ENCODE measurements around the gene MARCHF3.

MARCHF3 gene

DNA sequence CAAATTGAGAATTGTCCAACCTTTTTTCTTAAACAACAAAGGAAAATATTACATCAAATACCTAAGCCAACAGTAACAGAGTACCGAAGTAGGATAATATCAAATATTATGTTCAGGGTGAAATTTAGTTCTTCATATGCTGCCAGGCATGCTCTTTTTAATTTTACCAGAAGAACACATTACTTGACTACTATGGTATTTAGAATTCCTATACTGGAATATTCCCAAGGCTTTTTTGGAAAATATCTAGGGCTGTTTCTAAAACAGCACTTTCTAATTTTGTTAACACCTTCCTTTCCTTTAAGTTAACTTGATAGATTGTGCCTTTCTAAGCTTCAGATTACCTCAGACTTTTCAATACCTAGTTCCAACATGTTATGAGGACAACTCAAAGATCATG lies 48.7 kb downstream of the MARCHF3 start:
- no peak for DNase-seq

DNA sequence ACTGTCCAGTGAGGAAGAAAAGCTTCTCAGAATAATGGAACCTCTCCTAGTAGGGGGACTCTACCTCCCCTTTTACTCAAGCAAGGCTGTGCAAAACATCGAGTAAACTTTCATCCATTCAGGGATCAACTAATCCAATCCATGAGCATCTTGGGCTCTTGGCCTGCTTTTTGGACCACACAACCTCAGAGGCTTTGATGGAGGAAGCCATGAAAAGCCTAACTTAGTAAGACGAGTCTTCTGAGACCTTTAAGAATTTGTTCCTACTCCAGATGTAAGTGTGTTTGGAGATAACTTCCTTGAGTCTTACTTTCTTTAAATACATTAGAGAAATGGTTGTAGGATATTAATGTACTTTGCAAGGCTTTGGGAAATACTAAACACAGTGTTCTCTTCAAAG lies 49.1 kb downstream of the MARCHF3 start:
- no peak for DNase-seq

DNA sequence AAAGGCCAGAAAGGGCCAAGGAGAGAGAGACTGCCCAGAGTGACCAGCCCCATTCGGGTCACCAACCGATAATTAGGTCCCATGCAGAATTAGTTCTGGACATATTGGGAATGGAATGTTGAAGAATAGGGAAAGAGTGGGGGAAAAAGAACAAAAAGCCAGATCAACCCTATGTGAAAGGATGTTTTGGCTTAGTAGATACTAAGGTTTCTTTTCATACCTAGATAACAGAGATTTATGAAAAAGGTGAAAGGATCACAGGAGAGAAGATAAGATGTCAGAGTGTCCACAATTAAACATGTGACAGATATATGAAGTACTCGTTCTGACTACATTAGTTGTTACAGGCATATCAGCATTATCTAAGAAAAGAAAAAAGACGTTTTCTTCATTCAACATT lies 52.1 kb downstream of the MARCHF3 start:
- no peak for DNase-seq

DNA sequence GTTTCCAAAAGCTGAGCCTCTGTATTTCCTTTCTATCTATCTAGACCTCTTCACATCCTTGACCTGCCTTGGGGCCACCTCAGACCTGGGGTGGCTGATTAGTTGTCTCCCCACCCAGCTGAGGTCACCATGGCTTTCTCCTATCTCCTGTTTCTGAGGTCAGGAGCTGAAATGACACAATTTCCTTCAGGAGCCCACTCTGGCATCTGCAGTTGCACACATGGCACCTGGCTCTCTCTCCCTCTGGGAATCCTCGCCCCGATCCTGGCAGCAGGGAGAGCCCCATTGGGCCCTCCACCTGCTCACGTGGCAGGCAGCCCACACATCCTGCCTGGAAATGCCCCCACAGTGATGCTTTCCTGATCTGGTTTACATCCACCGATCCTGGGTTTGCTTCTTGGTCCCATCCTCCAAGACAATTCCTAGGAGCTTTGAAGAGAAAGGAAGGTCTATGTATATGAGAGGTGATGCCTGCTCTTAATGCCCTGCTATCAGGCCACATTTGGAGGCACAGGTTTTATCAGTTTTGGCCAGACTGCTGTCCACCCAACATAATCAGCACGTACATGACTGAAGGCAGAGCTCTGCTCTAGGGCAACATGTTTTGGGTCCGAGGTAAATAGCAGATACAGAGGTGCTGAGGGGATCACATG lies 53.7 kb downstream of the MARCHF3 start:
- DNase-seq: no peak

DNA sequence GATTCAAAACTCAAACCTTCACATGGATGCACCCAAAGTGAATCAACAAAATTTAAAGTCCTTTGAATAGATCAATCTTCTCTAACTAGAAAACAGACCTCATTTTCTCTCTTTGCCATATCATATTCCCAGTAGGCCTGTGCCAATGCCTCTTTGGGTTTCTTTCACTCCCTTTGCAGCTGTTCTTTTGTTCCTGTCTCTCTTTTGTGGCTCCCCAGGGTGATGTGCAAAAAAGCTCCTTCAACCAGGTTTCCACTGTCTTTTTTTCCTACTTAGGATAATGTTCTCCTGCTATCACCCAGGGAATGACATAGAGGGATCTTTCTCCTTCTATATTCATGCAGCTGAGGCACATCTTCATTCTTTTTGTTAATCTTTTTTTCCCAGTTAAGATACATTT lies 54.6 kb downstream of the MARCHF3 start:
- DNase-seq: no peak

DNA sequence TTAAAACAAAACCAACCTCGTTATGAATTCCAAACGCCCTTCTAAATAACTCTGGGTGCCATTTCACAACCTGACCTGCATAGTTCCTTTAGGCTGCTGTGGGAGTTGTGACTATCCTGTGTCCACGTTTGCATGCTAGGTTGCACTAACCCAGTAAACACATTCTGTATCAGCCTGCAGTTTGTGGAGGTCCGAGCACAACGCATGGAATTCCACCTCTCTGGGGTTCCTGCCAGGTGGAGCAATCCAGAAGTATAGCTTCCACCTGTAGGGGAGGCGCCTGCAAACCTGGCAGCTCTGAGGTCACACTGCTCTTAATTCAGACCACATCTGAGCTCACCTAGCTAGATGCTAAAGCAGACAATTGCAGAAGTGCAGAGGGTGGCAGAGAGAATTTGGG lies 57.2 kb downstream of the MARCHF3 start:
- DNase-seq: no peak

DNA sequence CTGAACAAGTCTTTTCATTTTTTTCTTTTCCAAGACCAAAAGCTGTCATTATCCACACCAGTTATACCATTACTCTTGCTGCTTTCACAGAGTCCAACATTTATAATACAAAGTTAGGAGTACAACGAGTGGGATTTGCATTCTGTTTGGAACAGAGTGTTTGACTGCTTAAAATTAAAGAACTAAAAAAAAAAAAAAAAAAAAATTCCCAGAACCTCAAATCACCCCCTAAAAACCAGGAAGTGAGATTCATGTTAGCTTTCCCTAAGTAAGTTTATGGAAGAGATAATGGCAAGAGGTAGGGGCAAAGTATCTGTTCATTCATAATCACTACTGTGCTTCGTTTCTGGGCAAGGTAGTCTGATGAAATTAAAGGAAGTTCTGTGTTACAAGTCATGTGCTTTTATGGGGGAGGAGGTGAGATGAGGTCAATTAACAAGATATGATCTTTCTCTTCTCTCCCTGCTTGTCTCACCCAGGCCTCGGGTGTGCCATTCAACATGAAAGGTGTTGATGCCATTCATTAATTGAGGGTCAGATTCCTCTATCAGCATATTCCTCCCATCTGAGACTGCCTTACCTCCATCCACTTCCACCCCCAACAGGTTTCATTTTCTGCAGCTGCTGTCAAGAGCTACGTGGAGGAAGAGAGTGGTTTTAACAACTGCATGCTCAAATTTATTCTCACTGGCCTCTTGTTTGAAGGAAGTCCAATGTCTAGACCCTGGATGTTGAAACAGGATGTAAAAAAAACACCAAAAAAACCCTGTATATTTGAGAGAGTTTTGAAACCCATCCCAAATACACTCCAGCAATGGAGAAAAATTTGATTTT lies 58.1 kb downstream of the MARCHF3 start:
- peak in 2 of 5 experiments; percentile 53 to 63 for DNase-seq

DNA sequence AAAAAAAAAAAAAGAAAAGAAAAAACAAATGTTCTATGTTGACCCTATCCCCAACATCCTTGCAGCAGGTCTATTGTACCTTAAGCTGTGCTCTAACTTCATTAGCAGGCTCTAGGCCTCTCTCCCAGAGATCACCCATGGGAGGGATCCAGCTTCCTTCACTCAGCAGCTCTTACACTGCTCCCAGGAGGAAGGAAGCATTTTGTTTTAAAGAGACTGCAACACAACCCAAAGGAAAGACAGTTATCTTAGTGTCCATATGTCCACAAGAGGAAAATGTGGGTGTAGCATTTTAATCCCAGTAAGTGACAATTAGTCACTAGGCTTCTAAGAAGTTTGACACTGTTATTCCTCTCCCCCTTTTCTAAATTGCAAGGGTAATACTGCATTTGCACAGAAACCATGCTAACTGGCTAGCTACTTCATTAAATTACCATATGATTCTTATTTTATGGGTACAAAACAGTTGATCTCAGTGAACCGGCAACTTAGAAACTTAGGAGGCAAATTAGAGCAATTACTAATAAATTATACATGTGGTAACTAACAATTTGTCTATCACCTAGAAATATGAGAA lies 58.8 kb downstream of the MARCHF3 start:
- DNase-seq: no peak

DNA sequence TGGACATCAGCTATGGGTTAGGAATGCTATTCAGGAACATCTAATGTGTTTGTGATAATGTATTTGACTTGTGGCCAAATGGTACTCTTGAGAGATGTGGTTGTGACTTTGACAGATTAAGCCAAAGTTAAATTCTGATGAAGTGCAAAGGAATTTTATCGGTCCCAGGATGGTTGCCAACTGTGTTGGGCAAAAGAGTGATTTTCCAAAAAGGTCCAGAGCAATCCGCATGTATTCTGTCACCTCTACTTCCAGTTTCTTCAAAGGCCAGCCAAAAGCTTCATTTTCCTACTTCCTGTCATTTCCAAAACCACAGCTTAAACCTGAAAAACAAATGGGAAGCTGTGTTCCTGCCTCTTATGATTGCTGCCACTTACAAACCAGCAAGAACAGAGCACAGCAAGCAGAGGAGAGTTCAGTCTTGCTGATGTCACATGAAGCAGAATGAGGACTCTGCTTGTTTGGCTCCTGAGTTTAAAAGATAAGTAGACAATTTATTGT lies 59.8 kb downstream of the MARCHF3 start:
- DNase-seq: no peak

DNA sequence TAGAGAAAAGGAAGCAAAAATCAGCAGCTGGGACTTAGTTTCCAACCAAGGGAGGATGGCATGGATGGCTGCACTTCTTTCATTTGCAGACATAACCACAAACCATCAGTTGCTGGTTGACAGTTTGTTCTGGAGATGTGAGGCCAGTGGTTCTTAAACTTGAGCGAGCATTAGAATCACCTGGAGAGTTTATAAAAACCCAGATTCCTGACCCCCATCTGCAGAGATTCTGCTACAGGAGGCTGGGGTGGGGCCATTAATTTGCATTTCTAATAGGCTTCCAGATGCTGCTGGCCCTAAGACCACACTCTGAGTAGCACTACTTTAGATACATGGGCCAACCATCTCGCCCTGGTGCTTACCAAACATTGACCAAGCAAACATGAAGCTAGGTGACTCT lies 60.8 kb downstream of the MARCHF3 start:
- DNase-seq: no peak

DNA sequence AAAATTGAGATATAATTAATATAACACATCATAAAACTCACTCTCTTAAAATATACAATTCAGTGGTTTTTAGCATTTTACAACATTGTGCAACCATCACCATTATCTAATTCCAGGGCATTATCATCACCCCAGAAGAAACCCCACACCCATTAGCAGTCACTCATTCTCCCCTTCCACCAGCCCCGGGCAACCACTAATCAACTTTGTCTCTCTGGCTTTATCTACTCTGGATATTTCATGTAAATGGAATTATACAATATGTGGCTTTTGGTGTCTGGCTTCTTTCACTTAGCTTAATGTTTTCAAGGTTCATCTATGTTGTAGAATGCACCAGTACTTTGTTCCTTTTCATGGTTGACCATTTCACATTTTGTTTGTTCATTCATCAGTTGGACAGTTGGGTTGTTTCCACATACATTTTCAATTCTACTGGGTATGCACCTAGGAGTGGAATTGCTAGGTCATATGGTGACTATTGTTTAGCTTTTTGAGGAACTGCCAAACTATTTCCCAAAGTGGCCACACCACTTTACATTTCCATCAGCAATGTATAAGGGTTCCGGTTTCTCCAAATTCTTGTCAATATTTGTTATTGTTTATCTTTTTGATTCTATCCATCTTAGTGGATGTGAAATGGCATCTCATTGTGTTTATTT lies 62.4 kb downstream of the MARCHF3 start:
- DNase-seq: no peak

DNA sequence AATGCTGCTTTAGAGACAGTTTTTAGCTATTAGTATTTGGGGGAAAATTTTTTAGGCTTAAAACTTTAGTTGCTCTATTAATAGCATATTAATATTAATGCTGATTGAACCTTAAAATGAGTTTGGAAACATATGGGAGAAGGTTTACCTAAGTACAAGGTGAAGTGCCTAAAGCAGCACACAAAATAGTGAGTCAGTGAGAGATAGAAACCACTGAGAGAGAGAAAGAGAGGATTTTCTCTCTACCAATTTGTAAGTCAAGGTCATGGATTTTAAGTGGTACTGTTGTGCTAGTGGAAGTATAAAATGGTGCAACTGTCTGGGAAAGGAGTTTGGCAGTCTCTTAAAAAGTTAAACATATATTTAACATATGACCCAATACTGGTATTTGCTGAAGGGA lies 64.9 kb downstream of the MARCHF3 start:
- DNase-seq: no peak

DNA sequence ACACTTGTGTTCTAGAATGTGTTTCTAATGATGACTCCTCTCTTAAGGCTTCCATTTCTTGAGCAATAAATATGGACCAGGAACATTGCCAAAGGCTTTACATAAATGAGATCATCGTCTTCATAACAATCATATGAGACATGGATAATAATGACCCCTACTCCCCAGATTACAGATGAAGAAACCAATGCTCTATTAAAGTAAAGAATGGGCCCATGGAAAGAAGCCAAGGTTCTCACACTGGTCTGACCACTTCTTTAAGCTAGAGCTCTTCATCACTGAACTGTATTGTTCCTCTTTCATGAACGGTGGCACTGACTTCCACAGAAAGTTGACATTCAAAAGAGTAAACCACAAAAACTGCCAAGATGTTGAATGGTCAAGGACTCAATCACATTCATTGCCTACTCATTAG lies 65.3 kb downstream of the MARCHF3 start:
- DNase-seq: no peak

DNA sequence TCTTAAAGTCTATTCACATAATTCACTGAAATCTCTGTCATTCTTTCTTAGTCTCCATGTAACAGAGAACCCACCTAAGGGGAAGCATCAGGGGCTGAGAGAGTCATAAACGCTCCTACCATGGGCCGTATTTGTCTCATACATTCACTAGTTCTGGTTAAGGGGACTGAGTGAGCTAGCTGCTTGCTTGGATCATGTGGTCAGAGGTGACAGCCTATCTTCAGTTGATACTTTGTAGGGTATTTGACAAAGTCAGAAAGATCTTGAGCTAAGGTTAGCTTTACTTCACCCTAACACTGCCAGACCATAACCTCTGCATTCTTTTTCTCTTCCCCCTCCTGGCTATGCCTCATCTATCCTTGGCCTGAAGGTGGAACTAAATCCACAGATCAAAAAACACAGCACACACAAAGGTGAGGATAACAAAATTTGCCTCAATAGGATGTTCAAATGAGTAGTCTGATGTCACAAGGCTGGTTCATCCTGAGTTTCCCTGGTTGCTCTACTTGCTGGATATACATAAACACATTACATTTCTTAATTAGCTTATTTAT lies 66.5 kb downstream of the MARCHF3 start:
- no peak for DNase-seq

DNA sequence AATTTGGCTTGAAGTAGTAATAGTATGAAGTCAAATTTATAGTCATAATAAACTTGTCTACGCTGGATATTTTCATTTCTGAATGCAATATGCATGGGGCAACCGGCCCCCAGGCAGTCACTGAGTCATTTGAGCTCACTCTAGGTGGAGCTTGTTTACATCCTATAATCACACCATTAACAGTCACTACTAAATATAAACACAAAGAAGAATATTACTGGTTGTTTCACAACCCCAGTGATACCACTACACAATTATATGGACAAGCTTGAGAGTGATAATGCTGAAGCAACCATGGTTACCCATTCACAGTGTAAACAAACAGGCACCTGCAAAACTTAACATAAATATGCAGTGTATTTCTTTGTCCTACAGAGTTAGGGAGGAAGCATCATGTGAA lies 68.7 kb downstream of the MARCHF3 start:
- DNase-seq: no peak

DNA sequence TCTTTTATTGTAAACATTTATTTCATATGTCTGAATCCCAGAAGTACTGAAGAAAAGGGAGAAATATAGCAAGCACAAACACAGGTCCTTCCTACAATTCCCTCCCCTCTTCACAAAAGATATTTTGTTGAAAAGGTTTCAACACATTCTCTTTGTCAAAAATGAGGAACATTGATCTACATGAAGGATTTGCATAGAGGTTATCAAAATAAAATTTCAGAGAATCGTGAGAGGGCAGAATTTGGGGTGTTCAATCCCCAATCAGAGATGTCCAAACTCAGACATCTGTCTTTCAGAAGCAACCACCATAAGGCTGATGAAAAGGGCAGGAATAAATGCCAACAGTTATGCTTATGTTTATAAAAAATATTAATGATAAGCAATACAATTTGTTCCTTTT lies 69.2 kb downstream of the MARCHF3 start:
- DNase-seq: no peak

DNA sequence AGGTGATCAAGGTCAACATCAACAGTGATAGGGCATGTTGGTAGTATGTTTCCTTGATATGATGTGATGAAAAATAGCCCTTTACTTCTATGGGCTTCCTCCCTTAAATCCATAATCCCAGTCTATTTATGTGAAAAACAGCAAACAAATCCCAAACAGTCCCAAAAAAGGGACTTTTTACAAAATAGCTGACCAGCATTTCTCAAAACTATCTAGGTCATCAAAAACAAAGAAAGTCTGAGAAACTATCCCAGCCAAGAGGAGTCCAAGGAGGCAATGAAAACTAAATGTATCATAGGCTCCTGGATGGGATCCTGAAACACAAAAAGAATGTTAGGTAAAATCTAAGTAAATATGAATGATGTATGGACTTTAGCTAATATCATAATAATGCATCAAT lies 71.2 kb downstream of the MARCHF3 start:
- no peak for DNase-seq

DNA sequence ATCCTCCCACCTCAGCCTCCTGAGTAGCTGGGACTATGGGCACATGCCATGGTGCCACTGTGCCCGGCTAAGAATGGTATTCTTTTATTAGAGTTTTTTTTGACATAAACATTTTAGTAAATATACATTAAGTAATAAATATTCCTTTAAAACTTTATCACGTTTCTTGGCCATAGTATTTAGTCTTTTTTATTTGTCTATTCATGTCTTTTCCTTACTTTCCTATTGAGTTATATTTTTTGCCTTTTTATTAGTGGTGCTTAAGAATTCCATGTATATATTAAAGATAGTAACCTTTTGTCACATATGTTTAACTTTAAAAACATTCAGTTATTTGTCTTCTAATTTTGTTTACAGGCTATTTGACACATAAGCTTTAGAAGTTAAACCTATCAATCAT lies 73.4 kb downstream of the MARCHF3 start:
- DNase-seq: no peak

DNA sequence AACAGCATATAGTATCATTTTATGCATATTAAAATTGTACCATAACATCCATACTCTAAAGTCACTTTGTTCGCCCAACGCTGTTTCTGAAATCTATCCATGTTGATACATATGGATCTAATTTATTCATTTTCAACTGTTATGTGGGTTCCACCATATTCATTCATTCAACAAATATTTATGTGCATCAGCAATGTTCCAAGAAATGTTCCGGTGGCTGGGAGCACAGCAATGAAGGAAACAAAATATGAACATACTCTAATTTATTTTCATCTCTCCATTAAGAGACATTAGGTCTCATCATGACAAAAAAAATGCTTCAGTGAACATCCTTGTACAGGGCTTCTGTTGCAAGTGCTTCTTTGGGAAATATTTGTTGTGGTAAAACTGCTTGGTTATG lies 75.4 kb downstream of the MARCHF3 start:
- no peak for DNase-seq

DNA sequence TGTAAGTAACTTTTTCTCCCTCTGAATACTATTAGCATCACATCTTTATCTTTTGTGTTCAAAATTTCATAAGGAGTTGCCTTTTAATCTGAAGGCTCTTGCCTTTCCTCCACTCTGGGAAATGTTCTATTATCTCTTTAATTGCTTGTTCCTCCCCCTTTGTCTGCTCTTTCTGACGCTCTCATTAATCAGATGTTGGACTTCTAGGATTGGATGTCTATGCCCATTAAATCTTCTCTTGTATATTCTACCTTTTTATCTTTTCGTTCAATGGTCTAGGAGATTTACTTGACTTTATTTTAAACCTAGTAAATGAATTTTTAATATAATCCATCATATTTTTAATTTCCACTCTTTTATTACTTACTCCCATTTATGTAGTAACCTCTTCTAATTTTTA lies 76.7 kb downstream of the MARCHF3 start:
- no peak for DNase-seq

DNA sequence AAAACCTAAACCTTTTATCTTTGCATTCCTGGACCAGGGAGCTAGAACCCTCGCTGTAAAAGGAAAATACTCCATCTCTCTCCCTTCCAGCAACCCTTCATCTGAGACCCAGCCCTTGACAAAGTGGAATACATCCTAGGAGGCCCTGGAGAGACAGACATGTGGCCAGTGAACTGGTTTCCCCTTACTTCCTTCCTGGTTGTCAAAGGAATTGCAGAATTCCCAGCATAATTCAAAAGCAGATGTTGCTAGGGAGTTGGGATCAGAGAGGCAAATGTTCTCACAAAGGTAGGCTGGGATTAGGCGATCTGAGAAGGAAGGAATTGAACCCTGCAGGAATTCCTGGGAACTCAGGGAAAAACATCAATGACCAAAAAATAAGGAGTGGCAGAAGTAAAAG lies 80.9 kb downstream of the MARCHF3 start:
- DNase-seq: no peak

DNA sequence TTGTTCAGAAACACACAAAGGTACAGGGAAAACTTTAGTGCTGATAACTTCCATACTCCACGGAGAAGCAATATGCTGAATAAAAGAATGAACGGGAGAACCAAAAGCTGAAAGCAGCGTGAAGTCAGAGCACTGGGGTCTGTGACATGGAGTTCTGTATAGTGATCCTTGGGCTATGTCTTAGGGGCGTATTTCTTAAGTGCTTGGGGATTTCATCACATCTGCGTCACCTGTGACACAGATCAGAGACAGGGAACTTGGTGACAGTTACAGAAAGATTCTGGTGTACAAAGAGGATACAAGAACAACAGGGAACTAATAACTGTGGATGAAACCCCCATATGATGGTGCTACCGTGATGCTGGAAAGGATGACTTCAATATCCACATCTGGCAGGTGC lies 81.9 kb downstream of the MARCHF3 start:
- no peak for DNase-seq

DNA sequence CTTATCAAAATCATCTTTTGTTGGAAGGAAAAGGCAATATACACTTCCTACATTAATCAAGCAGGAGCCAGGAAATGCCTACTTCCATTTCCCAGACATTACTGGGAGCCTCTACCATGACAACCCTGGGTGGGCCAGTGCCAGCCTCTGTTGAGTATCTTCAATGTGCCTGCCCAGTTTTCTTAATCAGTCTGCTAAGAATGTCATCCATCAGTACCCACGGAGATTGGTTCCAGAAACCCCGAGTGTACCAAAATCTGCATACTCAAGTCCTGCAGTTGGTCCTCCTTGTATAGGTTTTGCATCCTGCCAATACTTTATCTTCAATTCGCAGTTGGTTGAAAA lies 82.4 kb downstream of the MARCHF3 start:
- no peak for DNase-seq
